ENCODE results near the gene ZNF143. TPM values are rescaled to one million over a fixed set of nuclear protein-coding genes. Genes with fewer than 3 reads are reported as not detected.

ZNF143 gene
- total RNA-seq, 1 donor from 2014 or later, result 30.3 TPM

DNA sequence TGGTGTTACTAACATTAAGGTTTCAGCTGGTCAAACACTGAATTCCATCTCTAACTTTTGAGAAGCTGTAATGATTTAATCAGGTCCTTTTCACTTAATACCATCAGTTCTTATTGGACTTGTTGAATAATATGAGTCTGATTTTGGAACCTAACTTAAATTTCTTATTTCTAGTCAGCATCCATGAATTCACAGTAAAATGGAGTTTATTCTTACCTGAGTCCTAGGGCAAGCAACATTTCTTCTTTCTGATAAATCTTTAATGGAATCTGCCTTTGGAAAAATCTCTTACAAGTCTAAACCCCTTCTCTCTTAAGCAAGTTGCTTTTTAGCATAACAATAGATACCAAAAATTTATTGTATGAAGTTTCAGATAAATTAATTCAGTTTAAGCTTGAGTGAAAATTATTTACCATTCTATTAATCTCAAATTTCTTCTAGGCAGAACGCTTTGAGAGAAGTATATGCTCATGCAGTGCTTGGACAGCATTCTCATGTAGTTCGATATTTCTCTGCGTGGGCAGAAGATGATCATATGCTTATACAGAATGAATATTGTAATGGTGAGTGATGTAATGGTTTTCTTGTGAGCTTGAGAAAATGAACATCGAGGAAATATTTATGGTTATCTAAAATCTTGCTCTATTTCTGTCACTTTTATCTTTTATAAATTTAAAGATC is 116.0 kb downstream of the ZNF143 start:
- peak overlapping the region; percentile 90 for H3K27ac Mint-ChIP-seq
- no peaks in the 10 kb centered on the region for H3K9me3 Mint-ChIP-seq
- H3K4me1 Mint-ChIP-seq (ENCODE audit: unreplicated experiment), result peaks cover 20% of the 10 kb centered on the region
- no peak for DNase-seq (ENCODE audit: extremely low spot score, unreplicated experiment)
- TF ChIP-seq, protein P1, sequence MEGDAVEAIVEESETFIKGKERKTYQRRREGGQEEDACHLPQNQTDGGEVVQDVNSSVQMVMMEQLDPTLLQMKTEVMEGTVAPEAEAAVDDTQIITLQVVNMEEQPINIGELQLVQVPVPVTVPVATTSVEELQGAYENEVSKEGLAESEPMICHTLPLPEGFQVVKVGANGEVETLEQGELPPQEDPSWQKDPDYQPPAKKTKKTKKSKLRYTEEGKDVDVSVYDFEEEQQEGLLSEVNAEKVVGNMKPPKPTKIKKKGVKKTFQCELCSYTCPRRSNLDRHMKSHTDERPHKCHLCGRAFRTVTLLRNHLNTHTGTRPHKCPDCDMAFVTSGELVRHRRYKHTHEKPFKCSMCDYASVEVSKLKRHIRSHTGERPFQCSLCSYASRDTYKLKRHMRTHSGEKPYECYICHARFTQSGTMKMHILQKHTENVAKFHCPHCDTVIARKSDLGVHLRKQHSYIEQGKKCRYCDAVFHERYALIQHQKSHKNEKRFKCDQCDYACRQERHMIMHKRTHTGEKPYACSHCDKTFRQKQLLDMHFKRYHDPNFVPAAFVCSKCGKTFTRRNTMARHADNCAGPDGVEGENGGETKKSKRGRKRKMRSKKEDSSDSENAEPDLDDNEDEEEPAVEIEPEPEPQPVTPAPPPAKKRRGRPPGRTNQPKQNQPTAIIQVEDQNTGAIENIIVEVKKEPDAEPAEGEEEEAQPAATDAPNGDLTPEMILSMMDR (conservative IDR thresholded peaks at IDR 0.05), result no peak
- peak overlapping the region; percentile 94 for H3K4me3 Mint-ChIP-seq
- no peaks in the 10 kb centered on the region for H3K27me3 Mint-ChIP-seq
- peaks cover 53% of the 10 kb centered on the region for H3K36me3 Mint-ChIP-seq

DNA sequence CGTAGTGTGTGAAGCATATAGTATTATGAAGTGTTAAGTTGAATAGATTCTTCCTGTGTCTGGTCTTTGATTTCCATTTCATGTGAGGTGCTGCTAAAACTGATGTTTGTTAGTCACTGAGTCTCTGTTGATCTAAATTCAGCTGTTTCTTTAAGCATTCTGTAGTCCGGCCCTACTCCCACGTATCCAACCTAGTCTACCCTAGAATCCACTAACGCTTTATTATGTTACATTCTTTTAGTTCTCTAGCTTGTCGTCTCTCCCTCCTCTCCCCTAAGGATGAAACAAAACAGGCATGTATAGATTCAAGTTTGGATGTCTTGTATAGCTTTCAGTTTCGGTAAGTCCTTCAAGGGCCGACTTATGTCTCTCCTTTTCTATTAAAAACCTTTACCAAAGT is 116.7 kb downstream of the ZNF143 start:
- H3K4me1 Mint-ChIP-seq (ENCODE audit: unreplicated experiment), result peaks cover 16% of the 10 kb centered on the region
- H3K4me3 Mint-ChIP-seq, result peak overlapping the region; percentile 94
- TF ChIP-seq, protein P1 (conservative IDR thresholded peaks at IDR 0.05), result no peak
- peaks cover 57% of the 10 kb centered on the region for H3K36me3 Mint-ChIP-seq
- DNase-seq (ENCODE audit: extremely low spot score, unreplicated experiment), result no peak
- H3K9me3 Mint-ChIP-seq, result no peaks in the 10 kb centered on the region
- no peaks in the 10 kb centered on the region for H3K27me3 Mint-ChIP-seq
- H3K27ac Mint-ChIP-seq, result peak overlapping the region; percentile 58

Other genes starting within 250 kb of the ZNF143 start
- 38.7 and 76.0 TPM in 2 replicates for gene DENND5A, start 195.7 kb upstream of the ZNF143 start, total RNA-seq (ENCODE audit: low replicate concordance)
- 46.5 and 49.6 TPM in 2 replicates for gene TMEM41B, start 146.4 kb upstream of the ZNF143 start, total RNA-seq (ENCODE audit: low replicate concordance)
- gene IPO7, start 76.4 kb upstream of the ZNF143 start, total RNA-seq (ENCODE audit: low replicate concordance), result 137 and 159 TPM in 2 replicates
- 80.1 and 104 TPM in 2 replicates for gene WEE1, start 112.7 kb downstream of the ZNF143 start, total RNA-seq (ENCODE audit: low replicate concordance)
- gene SWAP70, start 203.1 kb downstream of the ZNF143 start, total RNA-seq (ENCODE audit: low replicate concordance), result 18.8 and 35.6 TPM in 2 replicates

All from type B pancreatic cell (in vitro differentiated cells).